Retina (tissue), 1 donor: Measurements from ENCODE around the gene ITFG2.
"Not testable (repeated sequence)": the region's sequence is repeated elsewhere in the genome, so short reads cannot be mapped to it uniquely, and the experiment has no call there.

Experiments used
- DNase-seq: peaks from one replicate; pipeline ENCODE4 v3.0.0-alpha.2; 2016

ITFG2 gene

GRCh38 chr12:2864198-2864597 lies 51.7 kb downstream of the ITFG2 start:
- DNase-seq, result no peak

- DNase-seq, result not testable (repeated sequence)
Measured at GRCh38 chr12:2868986-2869632, 56.6 kb downstream of the ITFG2 start.
